K562 (cell line): ENCODE results near the gene DDIT3. TPM values are rescaled to one million over a fixed set of nuclear protein-coding genes. Genes with fewer than 3 reads are reported as not detected.

ENCODE experiments used
- ATAC-seq: fragments of 200-7000 bp; cut with Tn5 transposase; 3 replicates; pipeline ENCODE4 v1.9.1; 2020; ENCODE audit warnings: moderate library complexity
- BruUV-seq: library from RNA; stranded (reverse); fragments of 400-500 nt; replicated peaks from 2 replicates; lab custom pipeline; 2021; lab: Mats Ljungman, UMichigan
- CTCF ChIA-PET: fragments of 300-600 bp; formaldehyde crosslinking; extraction: SDS; loops from one replicate; lab custom pipeline; 2021; ENCODE audit warnings: low intra/inter-chr PET ratio; lab: Yijun Ruan, JAX
- POLR2A ChIA-PET: fragments of 300-600, 350-650 bp; sonication (Branson Sonifier 250); formaldehyde crosslinking; extraction: SDS; loops from one replicate; lab custom pipeline; 2021; ENCODE audit warnings: antibody characterized with exemption, inconsistent platforms; lab: Yijun Ruan, JAX
- DNase-seq, 4 experiments: peaks; one replicate each; pipeline versions ENCODE4 v3.0.0 to v3.0.0-alpha.2; 2011 to 2018; ENCODE audit warnings: low spot score in 3 of 4, mixed read lengths in 3 of 4; ENCODE audit errors: extremely low read depth in 1 of 4
- FAIRE-seq: peaks from 2 replicates; lab custom pipeline; 2011; peaks lifted over from hg19 to GRCh38; lab: Jason Lieb, UNC
- H2AFZ ChIP-seq: 2 replicates; pipeline ENCODE4 v1.6.0; 2011; ENCODE audit warnings: low read depth, low read length, control low read depth, inconsistent platforms
- H3K27ac ChIP-seq: fragments of 200-600 bp; 3 replicates; pipeline ENCODE4 v1.8.0; 2011; ENCODE audit warnings: low read depth, mild to moderate bottlenecking, control low read depth, inconsistent platforms, low read length, moderate library complexity, mixed read lengths; ENCODE audit errors: extremely low read depth
- H3K27me3 ChIP-seq, 2 experiments: fragments of 300-600 bp in 1 of 2; 2 replicates in 1 of 2; 3 replicates in 1 of 2; pipeline versions ENCODE4 v1.6.0 to v1.8.0; 2011; ENCODE audit warnings: inconsistent platforms in 2 of 2, low read length in 2 of 2, mild to moderate bottlenecking in 1 of 2, mixed read lengths in 1 of 2, moderate library complexity in 1 of 2; ENCODE audit not compliant: control insufficient read depth in 2 of 2, insufficient read depth in 2 of 2
- H3K36me3 ChIP-seq: fragments of 300-600 bp; 3 replicates; pipeline ENCODE4 v1.8.0; 2011; ENCODE audit warnings: mild to moderate bottlenecking, low read length, inconsistent platforms; ENCODE audit not compliant: control insufficient read depth, insufficient read depth
- H3K4me1 ChIP-seq, 2 experiments: fragments of 200-600 bp in 1 of 2; replicated peaks in 1 of 2; 2 replicates in 1 of 2; 3 replicates in 1 of 2; pipeline versions ENCODE4 v1.5.1 to v1.8.0; 2011; ENCODE audit warnings: inconsistent platforms in 2 of 2, low read length in 2 of 2, mild to moderate bottlenecking in 1 of 2, mixed read lengths in 1 of 2, moderate library complexity in 1 of 2; ENCODE audit not compliant: control insufficient read depth in 2 of 2, insufficient read depth in 2 of 2
- H3K4me2 ChIP-seq: 2 replicates; pipeline ENCODE4 v1.6.1; 2011; ENCODE audit warnings: low read length, control low read depth, inconsistent platforms, mixed read lengths; ENCODE audit not compliant: insufficient read depth
- H3K4me3 ChIP-seq: fragments of 200-600 bp; sonication (generic), shearing (Covaris generic); 2 replicates; pipeline ENCODE4 v1.5.1; 2016; ENCODE audit warnings: control low read depth, inconsistent platforms
- H3K79me2 ChIP-seq: fragments of 200-600 bp; 3 replicates; pipeline ENCODE4 v1.8.0; 2011; ENCODE audit warnings: low read length, inconsistent platforms; ENCODE audit not compliant: control insufficient read depth, insufficient read depth
- H3K9ac ChIP-seq, 2 experiments: 2 replicates each; pipeline versions ENCODE4 v1.6.0 to v1.6.1; 2011; ENCODE audit warnings: low read depth in 2 of 2, low read length in 2 of 2, control low read depth in 1 of 2, inconsistent platforms in 1 of 2, mild to moderate bottlenecking in 1 of 2, mixed read lengths in 1 of 2; ENCODE audit not compliant: insufficient read depth in 1 of 2
- H3K9me1 ChIP-seq: one replicate; pipeline ENCODE4 v1.6.0; 2011; ENCODE audit warnings: inconsistent platforms, mild to moderate bottlenecking, low read length, moderate library complexity; ENCODE audit not compliant: control insufficient read depth, insufficient read depth
- H3K9me3 ChIP-seq: replicated peaks from 2 replicates; pipeline ENCODE4 v1.5.1; 2011; ENCODE audit warnings: low read depth, low read length, inconsistent platforms; ENCODE audit not compliant: control insufficient read depth, insufficient read depth
- H4K20me1 ChIP-seq: replicated peaks from 2 replicates; pipeline ENCODE4 v1.6.1; 2011; ENCODE audit warnings: low read length, inconsistent platforms, mixed read lengths; ENCODE audit not compliant: control insufficient read depth, insufficient read depth
- AFF4 ChIP-seq: sonication (generic); formaldehyde crosslinking; IDR thresholded peaks from 2 replicates; pipeline ENCODE4 v1.8.0; 2023; ENCODE audit warnings: mild to moderate bottlenecking, missing genetic modification reagents
- FOXK2 ChIP-seq, 2 experiments: fragments of 450-650 bp; IDR thresholded peaks in 1 of 2; conservative IDR thresholded peaks in 1 of 2; 2 replicates each; pipeline ENCODE4 v1.6.1; 2016; ENCODE audit warnings: low read depth in 2 of 2, mild to moderate bottlenecking in 1 of 2
- HDAC1 ChIP-seq, 2 experiments: fragments of 450-650 bp; IDR thresholded peaks; 2 replicates each; pipeline ENCODE4 v1.6.1; 2016 to 2017; ENCODE audit warnings: inconsistent platforms in 1 of 2, mild to moderate bottlenecking in 1 of 2, moderate library complexity in 1 of 2
- MEIS2 ChIP-seq: fragments of 450-650 bp; IDR thresholded peaks from 2 replicates; pipeline ENCODE4 v1.6.1; 2014; ENCODE audit warnings: mild to moderate bottlenecking; ENCODE audit not compliant: partially characterized antibody
- NFRKB ChIP-seq: fragments of 450-650 bp; IDR thresholded peaks from 2 replicates; pipeline ENCODE4 v1.6.1; 2016; ENCODE audit warnings: low read depth
- SIN3B ChIP-seq: fragments of 450-650 bp; IDR thresholded peaks from 2 replicates; pipeline ENCODE4 v1.6.1; 2017; ENCODE audit warnings: low read depth, mild to moderate bottlenecking, moderate library complexity
- SRF ChIP-seq, 2 experiments: fragments of 250-450, 450-650 bp in 1 of 2; sonication (Bioruptor Pico) in 1 of 2; sonication (generic) in 1 of 2; formaldehyde crosslinking; IDR thresholded peaks; 2 replicates each; pipeline versions ENCODE4 v1.5.0 to v1.5.1; 2020 to 2022; ENCODE audit warnings: mild to moderate bottlenecking in 1 of 2, missing genetic modification reagents in 1 of 2
- ZBTB11 ChIP-seq, 3 experiments: fragments of 200-800 bp in 1 of 3; fragments of 250-450 bp in 1 of 3; fragments of 450-650 bp in 1 of 3; sonication (Bioruptor Pico) in 1 of 3; sonication (Bioruptor generic) in 1 of 3; formaldehyde crosslinking in 1 of 3; IDR thresholded peaks; 2 replicates each; pipeline versions ENCODE4 v1.6.1 to v1.8.0; 2016 to 2022; ENCODE audit warnings: mild to moderate bottlenecking in 2 of 3, missing genetic modification characterization in 2 of 3, missing compliant biosample characterization in 1 of 3, moderate library complexity in 1 of 3
- ZNF740 ChIP-seq, 3 experiments: fragments of 200-800 bp in 1 of 3; sonication (Bioruptor generic) in 1 of 3; sonication (generic) in 1 of 3; formaldehyde crosslinking in 1 of 3; IDR thresholded peaks; 2 replicates each; pipeline versions ENCODE4 v1.6.1 to v1.8.0; 2016 to 2022; ENCODE audit warnings: mild to moderate bottlenecking in 2 of 3, missing compliant biosample characterization in 2 of 3, missing genetic modification characterization in 2 of 3, missing genetic modification reagents in 1 of 3
- ZNF76 ChIP-seq: fragments of 250-450 bp; sonication (Bioruptor Pico); IDR thresholded peaks from 2 replicates; pipeline ENCODE4 v1.4.0; 2020; ENCODE audit warnings: mild to moderate bottlenecking, moderate library complexity, borderline replicate concordance
- WGBS: fragments of 100-300 bp; shearing (Covaris generic); methylation state at CpG from one replicate; pipeline ENCODE4 v1.1.6; 2016; ENCODE audit warnings: low coverage, mixed read lengths; ENCODE audit not compliant: insufficient coverage; ENCODE audit errors: missing lambda C conversion rate; 5-methylcytosine and 5-hydroxymethylcytosine counted together
- in situ Hi-C: fragments of 300-500 bp; cut with MboI; formaldehyde crosslinking; loops from 4 replicates; pipeline ENCODE4 v1.15.0; 2018; ENCODE audit warnings: inconsistent platforms, mixed read lengths
- intact Hi-C: fragments of 100-400 bp; cut with micrococcal nuclease; formaldehyde crosslinking; loops from 2 replicates; pipeline ENCODE4 v1.14.2; 2022
- polyA plus RNA-seq, 8 experiments: library from polyadenylated mRNA; depleted of rRNA in 4 of 8; stranded (reverse) in 5 of 8; unstranded in 3 of 8; fragments of >200 nt; fragmentation: Nextera tagmentation in 2 of 8; fragmentation: Illumina TruSeq in 1 of 8; extraction: Ambion mirVana in 2 of 8; extraction: Trizol in 1 of 8; gene quantifications; 2 replicates each; pipeline versions ENCODE4 v1.2.1 to v1.2.3, GENCODE V29; 2011 to 2014; ENCODE audit warnings: inconsistent platforms in 1 of 8, missing spikeins in 1 of 8
- total RNA-seq, 7 experiments: library from RNA; depleted of rRNA in 6 of 7; stranded (reverse); fragments of >200 nt in 6 of 7; fragmentation: Illumina TruSeq in 2 of 7; extraction: Trizol in 2 of 7; gene quantifications; 2 replicates each; pipeline versions ENCODE4 v1.2.1 to v1.2.3, GENCODE V29; 2011 to 2021; ENCODE audit warnings: low replicate concordance in 1 of 7

DDIT3 gene
- total and polyA plus RNA-seq, 9 of the 15 experiments (the other 6 are each of a cell fraction or from before 2014, with no cell fraction given): 59.1 to 272 (median 89.9) TPM

DNA sequence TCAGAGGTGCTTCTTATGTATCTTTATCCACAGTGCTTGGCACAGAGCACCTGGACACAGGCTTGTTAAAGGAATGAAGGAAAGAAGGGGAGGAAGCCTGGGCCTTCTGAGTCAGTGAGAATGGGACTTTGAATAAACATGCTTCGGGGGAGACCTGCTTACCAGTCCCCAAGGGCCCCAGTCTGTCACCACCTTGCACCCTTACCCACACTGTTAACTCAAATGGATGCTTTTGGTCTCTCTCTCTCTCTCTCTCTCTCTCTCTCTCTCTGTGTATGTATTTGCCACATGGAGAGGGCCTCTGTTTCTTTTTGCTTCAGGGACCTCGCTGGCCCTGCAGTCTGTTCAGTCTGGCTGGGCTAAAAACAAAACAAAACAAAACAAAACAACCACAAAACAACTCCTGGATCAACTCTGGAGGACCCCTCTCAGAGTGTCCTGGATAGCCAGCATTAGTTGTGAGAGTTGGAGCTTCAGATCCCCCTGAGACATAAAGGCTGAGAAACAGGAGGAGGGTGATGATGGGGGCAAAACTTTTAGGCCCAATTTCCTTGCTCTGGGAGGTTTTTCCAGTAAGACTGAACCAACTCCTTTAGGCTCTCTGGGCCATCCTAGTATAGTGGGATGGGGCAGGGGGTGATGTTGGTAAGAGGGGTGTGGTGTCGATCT lies 31.5 kb upstream of the DDIT3 start:
- H3K9me1 ChIP-seq: no peaks in the 10 kb centered on the region
- ChIA-PET POLR2A (interaction anchor here (0.5 to 4.2 kb wide), 12 partner anchors 9 to 241 kb away, joined by 3 to 38 read pairs (median 4); partner anchors contain the start of genes DDIT3, EEF1AKMT3 and METTL1), CTCF (no interaction called here)
- H2AFZ ChIP-seq: no peak overlapping the region; the same call in 1 of the 2 replicates
- H3K4me1 ChIP-seq: peaks cover 52 to 61% of the 10 kb centered on the region in 2 experiments
- peaks cover 14% of the 10 kb centered on the region for H3K36me3 ChIP-seq
- peak overlapping the region; percentile 69 for H3K4me3 ChIP-seq
- peak in 2 of 4 experiments; percentile 28 to 35 for DNase-seq
- peak overlapping the region; percentile 90 for H3K27ac ChIP-seq
- 8% methylated on average over 3 of the region's 3 CpGs for WGBS
- no peaks in the 10 kb centered on the region for H3K27me3 ChIP-seq
- H3K9ac ChIP-seq: peak overlapping the region; percentile 72; a peak in 3 of 4 replicates
- peak overlapping the region; percentile 89 for H3K4me2 ChIP-seq
- in situ Hi-C loops: no loop called here
- H3K9me3 ChIP-seq: no peaks in the 10 kb centered on the region
- intact Hi-C loops: loop anchor here (2.0 kb wide), 1 partner anchor 13 kb away; no protein-coding TSS in a partner anchor
- no peaks in the 10 kb centered on the region for H4K20me1 ChIP-seq
- peaks cover 58% of the 10 kb centered on the region for H3K79me2 ChIP-seq
- peak; percentile 5 for ATAC-seq
- no peak for FAIRE-seq
- no TSS peak for BruUV-seq
- TF ChIP-seq AFF4 (CRISPR knock-in tag): 0 out of 2 replicates have a peak, but pooled peaks have one; percentile 54
- TF ChIP-seq SIN3B: no peak
- 0 out of 4 replicates have a peak, but pooled peaks of 1 of the 2 experiments have one; percentile 6 for TF ChIP-seq SRF (CRISPR knock-in tag; IDR thresholded peaks at IDR 0.05)
- TF ChIP-seq ZNF740 (CRISPR knock-in tag; IDR thresholded peaks at IDR 0.05): no peak
- no peak for TF ChIP-seq ZNF740 (tag; IDR thresholded peaks at IDR 0.05)
- peak; percentile 7 for TF ChIP-seq MEIS2
- no peak for TF ChIP-seq ZNF76 (CRISPR knock-in tag)
- 0 out of 4 replicates have a peak, but pooled peaks of 1 of the 2 experiments have one; percentile 9 for TF ChIP-seq HDAC1 (IDR thresholded peaks at IDR 0.05)
- 0 out of 2 replicates have a peak, but pooled peaks have one; percentile 13 for TF ChIP-seq NFRKB
- 0 out of 4 replicates have a peak, but pooled peaks of 1 of the 2 experiments have one; percentile 14 for TF ChIP-seq FOXK2 (conservative IDR thresholded peaks at IDR 0.05 in 1 of 2, IDR thresholded peaks at IDR 0.05 in 1 of 2; ENCODE audit: low read depth in 2 of 2)
- TF ChIP-seq ZBTB11 (CRISPR knock-in tag; IDR thresholded peaks at IDR 0.05): peak in 1 of 3 experiments; percentile 6; a peak in 1 of 6 replicates
